ENCODE measurements around the gene VPS13C. TPM values are rescaled to one million over a fixed set of nuclear protein-coding genes. Genes with fewer than 3 reads are reported as not detected.

Gene VPS13C
- 26.6 and 35.4 TPM in 2 replicates for polyA plus RNA-seq

GRCh38 chr15:62060113-62060895 is at the start of gene VPS13C:
VPS13C (minus strand) TSS chr15:62060447; CDS start chr15:62060374, 73 bp downstream.

GRCh38 chr15:62066663-62067447 is 6.6 kb upstream of the VPS13C start, which contains the start of gene C2CD4A:
C2CD4A (plus strand) TSS chr15:62066977; CDS start chr15:62067614, 637 bp downstream.

Other genes with a start within 250 kb of the VPS13C start
- not detected in 2 replicates for gene C2CD4A, start 6.5 kb upstream of the VPS13C start, polyA plus RNA-seq
- 0.29 TPM in 1 of 2 replicates, not detected in the other for gene C2CD4B, start 104.8 kb upstream of the VPS13C start, polyA plus RNA-seq